ENCODE results near the gene REC8.
"Not testable (repeated sequence)": the region's sequence is repeated elsewhere in the genome, so short reads cannot be mapped to it uniquely, and the experiment has no call there.

The REC8 gene

DNA sequence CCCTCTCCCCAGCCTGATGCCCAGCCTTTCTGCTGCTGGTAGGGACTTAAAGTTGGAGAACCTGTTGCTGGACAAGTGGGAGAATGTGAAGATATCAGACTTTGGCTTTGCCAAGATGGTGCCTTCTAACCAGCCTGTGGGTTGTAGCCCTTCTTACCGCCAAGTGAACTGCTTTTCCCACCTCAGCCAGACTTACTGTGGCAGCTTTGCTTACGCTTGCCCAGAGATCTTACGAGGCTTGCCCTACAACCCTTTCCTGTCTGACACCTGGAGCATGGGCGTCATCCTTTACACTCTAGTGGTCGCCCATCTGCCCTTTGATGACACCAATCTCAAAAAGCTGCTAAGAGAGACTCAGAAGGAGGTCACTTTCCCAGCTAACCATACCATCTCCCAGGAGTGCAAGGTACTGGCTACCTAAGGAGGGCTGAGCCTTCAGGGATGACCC, 35.2 kb downstream of the REC8 start:
- no peak for DNase-seq

DNA sequence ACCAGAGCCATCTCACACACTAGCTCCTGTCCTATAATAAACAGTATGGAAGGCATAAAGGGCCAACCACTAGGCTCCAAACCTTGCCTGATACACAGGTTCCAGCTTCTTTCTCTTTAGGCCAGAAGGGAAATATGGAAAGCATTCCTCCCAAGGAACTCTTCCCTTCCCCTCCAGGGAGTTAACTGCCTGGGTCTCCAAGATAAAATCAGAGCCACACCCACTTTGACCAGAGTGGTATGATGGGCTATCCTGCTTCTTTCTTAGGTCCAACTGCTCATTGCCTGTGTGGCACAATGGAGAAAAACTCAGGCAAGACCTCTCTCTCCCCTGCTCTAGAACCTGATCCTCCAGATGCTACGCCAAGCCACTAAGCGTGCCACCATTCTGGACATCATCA, 35.7 kb downstream of the REC8 start:
- DNase-seq: no peak

DNA sequence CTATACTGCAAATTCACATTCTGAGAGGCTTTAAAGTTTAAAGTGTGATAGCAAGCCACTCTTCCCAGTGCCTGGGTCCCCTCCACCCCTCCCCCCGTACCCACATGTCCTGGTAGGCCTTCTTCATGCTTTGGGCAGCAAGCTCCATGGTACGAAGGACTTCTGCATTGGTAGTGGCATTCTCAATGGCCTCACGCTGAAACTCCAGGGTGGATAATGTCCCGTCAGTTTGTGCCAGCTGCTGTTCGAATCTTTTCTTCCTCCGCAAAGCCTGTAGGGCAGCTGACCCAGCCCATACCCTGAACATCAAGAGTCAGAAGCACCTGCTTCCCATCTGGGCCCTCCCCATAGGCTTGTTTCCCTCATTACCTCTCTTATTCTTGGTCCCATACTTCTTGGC, 39.4 kb downstream of the REC8 start:
- DNase-seq: no peak

- peak; percentile 98 for DNase-seq
Measured at GRCh38 chr14:24212924-24213865, 41.3 kb downstream of the REC8 start, which contains the start of gene CHMP4A. TSS of gene CHMP4A (minus strand) at chr14:24213488. CDS start at chr14:24213439, 49 bp downstream.

GRCh38 chr14:24213866-24214662, 42.2 kb downstream of the REC8 start:
- DNase-seq: no peak

DNA sequence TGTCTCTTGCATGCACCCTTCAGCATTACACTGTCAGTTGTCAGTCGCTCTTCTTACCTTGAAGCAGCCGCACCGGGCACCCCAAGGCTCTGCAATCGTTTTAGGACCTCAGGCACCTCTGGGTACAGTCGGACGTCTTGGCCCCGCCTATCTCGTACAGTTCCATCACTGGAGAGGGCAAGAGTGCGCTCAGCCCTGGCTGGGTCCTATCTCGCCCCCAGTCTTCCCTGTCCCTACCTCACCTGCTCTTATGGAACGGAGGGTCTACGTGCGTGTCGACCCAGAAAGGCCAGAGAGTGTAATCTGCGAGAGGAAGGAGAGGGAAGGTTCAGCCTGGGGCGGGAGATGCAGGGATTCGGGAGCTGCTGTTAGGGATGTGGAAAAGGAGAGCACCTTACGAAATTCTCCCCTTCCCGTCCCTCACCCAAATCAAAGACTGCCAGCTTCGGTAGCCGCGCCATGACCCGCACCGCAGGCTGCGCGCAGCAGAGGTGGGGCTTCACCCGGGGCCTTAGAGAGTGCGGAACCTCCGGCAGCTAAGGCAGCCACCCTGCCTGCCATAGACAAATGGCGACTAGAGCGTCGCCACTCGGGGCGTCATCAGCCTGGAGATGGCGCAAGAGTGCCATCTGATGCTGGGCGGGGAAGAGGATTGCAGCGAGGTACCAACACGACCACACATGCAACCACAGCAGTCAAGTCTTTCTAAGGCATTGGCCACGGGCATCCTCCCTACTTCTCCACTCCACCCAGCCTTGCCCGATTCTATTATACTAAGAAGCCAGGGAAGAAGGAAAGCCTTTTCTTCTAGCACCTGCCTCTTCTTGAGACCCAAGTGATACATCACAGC, 43.8 kb downstream of the REC8 start, which contains the start of gene MDP1:
Gene MDP1, minus strand, starts transcription at position 572 of the 850 bp plus-strand sequence. Its CDS starts 111 bp downstream, at position 461.
- peak; percentile 94 for DNase-seq

- no peak for DNase-seq
Measured at GRCh38 chr14:24216345-24216699, 44.4 kb downstream of the REC8 start.

GRCh38 chr14:24216876-24217275, 45.0 kb downstream of the REC8 start:
- DNase-seq: not testable (repeated sequence)

DNA sequence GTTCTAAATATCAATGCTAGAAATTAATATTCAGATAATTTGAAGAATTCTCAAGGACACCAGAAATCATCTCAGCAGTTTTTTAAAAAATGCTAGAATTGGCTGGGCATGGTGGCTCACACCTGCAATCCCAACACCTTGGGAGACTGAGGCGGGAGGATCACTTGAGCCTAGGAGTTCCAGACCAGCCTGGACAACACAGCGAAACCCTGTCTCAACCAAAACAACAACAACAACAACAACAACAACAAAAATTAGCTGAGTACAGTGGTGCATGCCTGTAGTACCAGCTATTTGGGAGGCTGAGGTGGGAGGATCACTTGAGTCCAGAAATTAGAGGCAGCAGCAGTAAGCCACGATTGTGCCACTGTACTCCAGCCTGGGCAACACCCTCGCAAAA, 47.2 kb downstream of the REC8 start:
- no peak for DNase-seq

- no peak for DNase-seq
Measured at GRCh38 chr14:24219521-24219920, 47.6 kb downstream of the REC8 start.

DNA sequence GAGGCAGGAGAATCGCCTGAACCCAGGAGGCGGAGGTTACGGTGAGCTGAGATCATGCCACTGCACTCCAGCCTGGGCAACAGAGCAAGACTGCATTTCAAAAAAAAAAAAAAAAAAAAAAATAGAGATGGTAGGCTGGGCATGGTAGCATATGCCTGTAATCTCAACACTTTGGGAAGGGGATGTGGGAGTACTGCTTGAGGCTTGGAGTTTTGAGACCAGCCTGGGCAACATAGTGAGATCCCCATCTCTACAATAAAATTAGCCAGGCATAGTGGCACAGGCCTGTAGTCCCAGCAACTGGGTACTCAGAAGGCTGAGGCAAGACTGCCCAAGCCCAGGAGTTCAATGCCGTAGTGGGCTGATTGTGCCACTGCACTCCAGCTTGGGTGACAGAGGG, 51.1 kb downstream of the REC8 start:
- not testable (repeated sequence) for DNase-seq

GRCh38 chr14:24224618-24225071, 52.8 kb downstream of the REC8 start:
- DNase-seq: no peak

DNA sequence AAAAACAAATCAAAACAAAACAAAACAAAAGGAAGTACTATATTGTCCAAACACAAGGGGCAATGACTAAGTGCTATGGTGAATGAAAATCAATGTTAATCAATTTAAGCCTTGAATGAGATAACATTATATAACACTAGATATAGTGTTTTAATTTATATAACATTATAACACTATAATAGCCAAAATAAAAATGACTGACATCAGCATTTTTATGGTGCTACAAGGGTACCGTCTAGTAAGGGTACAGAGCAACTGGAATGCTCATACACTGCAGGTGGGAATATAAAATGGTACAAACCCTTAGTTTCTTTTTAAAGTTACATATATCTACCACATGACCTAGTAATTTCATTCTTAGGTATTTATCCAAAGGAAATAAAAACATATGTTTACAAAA, 54.6 kb downstream of the REC8 start:
- no peak for DNase-seq

DNA sequence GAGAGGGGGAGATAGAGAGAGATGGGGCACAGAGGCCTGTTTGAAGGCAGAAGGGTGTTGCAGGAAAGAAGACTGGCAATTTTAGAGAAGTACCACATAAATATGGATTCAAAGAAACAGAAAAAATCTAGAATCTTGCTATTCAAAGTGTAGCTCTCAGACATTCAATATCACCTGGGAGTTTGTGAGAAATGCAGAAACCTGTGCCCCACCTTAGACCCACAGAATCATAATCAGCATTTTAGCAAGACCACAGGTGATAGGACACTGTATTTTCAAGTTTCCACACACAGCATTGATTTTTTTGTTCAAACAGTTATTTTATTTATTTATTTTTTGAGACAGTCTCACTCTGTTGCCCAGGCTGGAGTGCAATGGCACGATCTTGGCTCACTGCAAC, 57.0 kb downstream of the REC8 start:
- DNase-seq: no peak

Measured in activated effector memory CD4-positive, alpha-beta T cell treated with anti-CD3 and anti-CD28 coated beads, Interleukin-2, amount 50 U/mL, for 16 hours (primary cell).